ENCODE measurements around the gene TMEM81. TPM values are rescaled to one million over a fixed set of nuclear protein-coding genes. Genes with fewer than 3 reads are reported as not detected.
A peak's percentile ranks its signal among the peaks of the same experiment; 100 is the strongest.

TMEM81 gene
- total RNA-seq, 1 donor from 2014 or later: 5.4 TPM

DNA sequence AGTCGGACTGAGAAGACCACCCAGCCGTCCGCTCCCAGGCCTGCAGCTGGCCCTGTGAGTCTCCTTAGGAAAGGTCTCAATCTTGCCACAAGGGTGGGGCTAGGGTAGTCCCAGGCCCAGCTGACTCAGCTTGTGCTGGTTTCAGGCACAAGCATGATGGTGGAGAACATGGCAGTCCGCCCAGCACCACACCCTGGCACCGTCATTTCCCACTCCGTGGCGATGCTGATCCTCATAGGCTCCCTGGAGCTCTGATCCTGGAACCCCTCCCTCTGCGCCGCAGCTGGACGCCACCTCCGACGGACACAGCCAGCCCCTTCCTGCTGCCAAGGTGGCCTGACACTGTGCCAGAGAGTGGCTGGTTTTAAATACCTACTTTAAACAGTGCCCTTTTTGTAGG is 10.7 kb downstream of the TMEM81 start:
- H3K36me3 Mint-ChIP-seq (ENCODE audit: low read depth): no peaks in the 10 kb centered on the region
- TF ChIP-seq, protein P1, sequence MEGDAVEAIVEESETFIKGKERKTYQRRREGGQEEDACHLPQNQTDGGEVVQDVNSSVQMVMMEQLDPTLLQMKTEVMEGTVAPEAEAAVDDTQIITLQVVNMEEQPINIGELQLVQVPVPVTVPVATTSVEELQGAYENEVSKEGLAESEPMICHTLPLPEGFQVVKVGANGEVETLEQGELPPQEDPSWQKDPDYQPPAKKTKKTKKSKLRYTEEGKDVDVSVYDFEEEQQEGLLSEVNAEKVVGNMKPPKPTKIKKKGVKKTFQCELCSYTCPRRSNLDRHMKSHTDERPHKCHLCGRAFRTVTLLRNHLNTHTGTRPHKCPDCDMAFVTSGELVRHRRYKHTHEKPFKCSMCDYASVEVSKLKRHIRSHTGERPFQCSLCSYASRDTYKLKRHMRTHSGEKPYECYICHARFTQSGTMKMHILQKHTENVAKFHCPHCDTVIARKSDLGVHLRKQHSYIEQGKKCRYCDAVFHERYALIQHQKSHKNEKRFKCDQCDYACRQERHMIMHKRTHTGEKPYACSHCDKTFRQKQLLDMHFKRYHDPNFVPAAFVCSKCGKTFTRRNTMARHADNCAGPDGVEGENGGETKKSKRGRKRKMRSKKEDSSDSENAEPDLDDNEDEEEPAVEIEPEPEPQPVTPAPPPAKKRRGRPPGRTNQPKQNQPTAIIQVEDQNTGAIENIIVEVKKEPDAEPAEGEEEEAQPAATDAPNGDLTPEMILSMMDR (conservative IDR thresholded peaks at IDR 0.05): no peak
- peaks cover 4% of the 10 kb centered on the region for H3K4me1 Mint-ChIP-seq
- no peak for DNase-seq (ENCODE audit: low read depth, low spot score)
- no peak overlapping the region for H3K27ac Mint-ChIP-seq (ENCODE audit: unreplicated experiment)
- no peaks in the 10 kb centered on the region for H3K27me3 Mint-ChIP-seq (ENCODE audit: low read depth)
- H3K9me3 Mint-ChIP-seq: no peaks in the 10 kb centered on the region
- no peak overlapping the region for H3K4me3 Mint-ChIP-seq

DNA sequence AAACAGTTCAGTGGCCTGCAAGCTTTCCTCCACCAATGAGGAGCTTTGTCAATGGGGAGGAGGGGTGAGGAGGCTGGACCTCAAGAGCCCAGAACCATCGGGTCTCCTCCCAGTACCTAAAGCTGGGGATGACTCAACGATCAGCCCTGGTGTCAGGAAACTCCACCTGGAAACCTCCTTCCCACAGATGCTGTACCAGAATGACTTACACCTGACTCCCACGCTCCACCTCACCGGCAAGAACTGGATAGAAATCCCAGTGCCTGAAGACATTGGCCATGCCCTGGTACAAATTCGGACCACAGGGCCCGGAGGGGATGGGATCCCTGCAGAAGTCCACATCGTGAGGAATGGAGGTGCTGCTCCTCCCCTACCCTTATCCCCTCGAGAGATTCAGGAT is 11.4 kb downstream of the TMEM81 start:
- Mint-ChIP-seq H3K9me3 (no peaks in the 10 kb centered on the region), H3K36me3 (ENCODE audit: low read depth) (no peaks in the 10 kb centered on the region), H3K4me3 (no peak overlapping the region), H3K27me3 (ENCODE audit: low read depth) (no peaks in the 10 kb centered on the region), H3K27ac (ENCODE audit: unreplicated experiment) (no peak overlapping the region), H3K4me1 (peaks cover 4% of the 10 kb centered on the region)
- DNase-seq (ENCODE audit: low read depth, low spot score): no peak
- TF ChIP-seq, protein P1 (conservative IDR thresholded peaks at IDR 0.05): no peak

GRCh38 chr1:205072286-205072685 is 12.0 kb downstream of the TMEM81 start:
- TF ChIP-seq, protein P1 (conservative IDR thresholded peaks at IDR 0.05): no peak
- no peaks in the 10 kb centered on the region for H3K27me3 Mint-ChIP-seq (ENCODE audit: low read depth)
- H3K4me3 Mint-ChIP-seq: no peak overlapping the region
- no peaks in the 10 kb centered on the region for H3K36me3 Mint-ChIP-seq (ENCODE audit: low read depth)
- no peak for DNase-seq (ENCODE audit: low read depth, low spot score)
- H3K4me1 Mint-ChIP-seq: peaks cover 4% of the 10 kb centered on the region
- H3K9me3 Mint-ChIP-seq: no peaks in the 10 kb centered on the region
- H3K27ac Mint-ChIP-seq (ENCODE audit: unreplicated experiment): no peak overlapping the region

DNA sequence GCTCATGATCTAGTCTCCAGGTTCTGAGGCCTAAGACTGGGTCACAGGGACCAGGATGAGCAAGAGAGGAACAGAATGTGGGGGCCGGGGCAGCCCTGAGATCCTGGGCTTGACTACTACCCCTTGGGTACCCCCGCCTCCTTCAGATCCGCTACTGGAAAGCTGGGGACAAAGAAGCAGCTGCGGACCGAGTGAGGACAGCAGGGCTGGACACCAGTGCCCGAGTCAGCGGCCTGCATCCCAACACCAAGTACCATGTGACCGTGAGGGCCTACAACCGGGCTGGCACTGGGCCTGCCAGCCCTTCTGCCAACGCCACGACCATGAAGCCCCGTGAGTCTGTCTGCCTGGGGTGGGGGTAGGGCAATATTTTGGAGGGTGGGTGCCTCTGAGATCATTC is 12.5 kb downstream of the TMEM81 start:
- Mint-ChIP-seq H3K9me3 (no peaks in the 10 kb centered on the region), H3K27ac (ENCODE audit: unreplicated experiment) (no peak overlapping the region), H3K36me3 (ENCODE audit: low read depth) (no peaks in the 10 kb centered on the region), H3K27me3 (ENCODE audit: low read depth) (no peaks in the 10 kb centered on the region), H3K4me3 (no peak overlapping the region), H3K4me1 (peaks cover 4% of the 10 kb centered on the region)
- DNase-seq (ENCODE audit: low read depth, low spot score): no peak
- TF ChIP-seq, protein P1 (conservative IDR thresholded peaks at IDR 0.05): no peak

DNA sequence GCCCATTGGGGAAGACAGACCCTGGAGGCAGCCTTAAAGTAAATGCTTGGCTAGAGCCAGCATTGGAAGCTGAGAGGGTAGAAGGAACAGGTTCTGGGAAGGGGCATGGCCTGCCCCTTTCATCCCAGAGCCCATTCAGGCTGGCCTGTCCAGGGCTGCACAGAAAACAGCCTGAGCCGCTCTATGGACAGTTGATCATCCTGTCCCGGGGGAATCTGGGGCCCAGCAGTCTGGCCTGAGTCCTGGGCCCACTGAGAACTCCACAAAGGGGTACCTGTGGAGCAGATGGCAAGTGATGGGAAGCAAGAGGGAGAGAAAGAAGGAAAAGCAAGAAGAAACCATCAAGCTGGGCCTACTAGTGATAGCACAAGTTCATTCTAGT is 13.2 kb downstream of the TMEM81 start:
- no peak for DNase-seq (ENCODE audit: low read depth, low spot score)
- H3K36me3 Mint-ChIP-seq (ENCODE audit: low read depth): no peaks in the 10 kb centered on the region
- no peaks in the 10 kb centered on the region for H3K9me3 Mint-ChIP-seq
- no peak overlapping the region for H3K4me3 Mint-ChIP-seq
- H3K27me3 Mint-ChIP-seq (ENCODE audit: low read depth): no peaks in the 10 kb centered on the region
- TF ChIP-seq, protein P1 (conservative IDR thresholded peaks at IDR 0.05): no peak
- peak overlapping the region; percentile 93 for H3K27ac Mint-ChIP-seq (ENCODE audit: unreplicated experiment)
- H3K4me1 Mint-ChIP-seq: peaks cover 4% of the 10 kb centered on the region

All from neural crest cell (in vitro differentiated cells).